GM20000 (cell line): Measurements from ENCODE around the gene AUP1.

ENCODE experiments used
- DNase-seq: peaks from one replicate; pipeline ENCODE4 v3.0.0; 2012; ENCODE audit warnings: low spot score
- CTCF ChIP-seq: IDR thresholded peaks from 2 replicates; pipeline ENCODE4 v1.5.1; 2012; ENCODE audit warnings: mild to moderate bottlenecking, control low read depth; ENCODE audit errors: extremely low read depth, missing control alignments

Gene AUP1

DNA sequence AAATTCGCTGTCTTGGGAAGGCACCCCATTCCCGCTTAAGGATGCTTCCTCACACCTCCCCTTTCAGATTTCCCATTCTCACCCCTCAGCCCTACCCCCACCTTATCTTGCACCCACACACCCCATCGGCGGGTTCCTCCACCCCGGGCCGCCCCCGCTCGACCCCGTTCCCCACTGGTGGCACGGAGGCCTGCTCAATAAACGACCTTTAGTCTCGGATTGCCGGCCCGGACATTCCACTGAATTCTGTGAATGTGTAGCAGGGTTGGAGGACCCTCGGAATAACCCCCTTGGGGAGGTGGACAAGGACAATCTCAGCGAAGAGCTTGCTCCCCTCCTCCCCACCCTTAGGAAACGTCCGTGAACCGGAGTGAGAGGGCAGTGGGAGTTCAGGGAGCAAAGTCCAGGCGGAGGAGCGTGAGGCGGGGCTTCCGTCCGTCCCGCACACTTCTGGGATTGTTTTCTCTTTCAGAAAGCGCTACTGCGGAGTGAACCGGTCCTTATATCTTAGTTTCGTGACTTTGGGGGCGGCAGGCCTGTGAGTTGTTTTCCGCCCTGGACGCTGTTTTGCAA lies 27.3 kb downstream of the AUP1 start:
- DNase-seq: peak; percentile 57
- TF ChIP-seq CTCF: no peak

DNA sequence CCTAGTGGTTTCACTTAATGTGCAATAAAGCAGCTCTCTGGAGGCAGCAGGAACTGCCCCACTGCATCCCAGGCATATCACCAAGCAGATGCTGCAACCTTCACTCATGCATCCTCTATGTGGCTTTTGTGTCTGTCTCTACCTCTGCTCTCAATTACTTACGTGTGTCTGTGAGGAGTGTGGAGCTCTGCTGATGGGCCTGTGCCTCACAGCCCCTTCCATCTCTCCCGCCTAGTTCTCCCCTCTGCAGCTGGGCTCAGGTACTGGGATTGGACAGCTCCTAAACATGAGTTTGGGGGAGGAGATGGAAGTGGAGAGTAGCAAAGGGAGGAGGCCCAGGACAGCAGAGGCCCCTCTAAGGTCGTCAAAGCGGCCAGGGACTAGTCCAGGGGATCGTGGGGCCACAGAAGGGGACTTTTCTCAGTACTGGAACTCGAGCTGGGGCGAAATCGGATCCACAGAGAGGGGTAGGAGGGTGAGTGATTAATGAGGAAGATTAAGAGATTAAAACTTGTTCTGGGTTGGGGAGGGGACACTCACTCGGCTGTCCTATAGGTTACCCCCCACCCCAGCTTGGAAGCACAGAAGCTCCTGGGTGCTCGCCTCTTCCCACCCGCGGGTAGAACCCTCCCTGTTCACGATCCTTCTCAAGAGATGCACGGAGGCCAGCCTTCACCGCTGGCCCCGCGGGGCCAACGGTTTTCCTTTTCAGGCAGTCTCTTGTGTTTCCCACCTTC lies 28.0 kb downstream of the AUP1 start:
- no peak for TF ChIP-seq CTCF
- peak; percentile 25 for DNase-seq

GRCh38 chr2:74500578-74500946 lies 28.9 kb downstream of the AUP1 start:
- TF ChIP-seq CTCF: no peak
- DNase-seq: no peak

- no peak for TF ChIP-seq CTCF
- DNase-seq: no peak
Measured at GRCh38 chr2:74499940-74500577, 29.4 kb downstream of the AUP1 start.

- no peak for TF ChIP-seq CTCF
- peak; percentile 41 for DNase-seq
Measured at GRCh38 chr2:74499267-74499939, 30.1 kb downstream of the AUP1 start, which contains the start of gene LBX2. LBX2 (minus strand) TSS chr2:74499603; CDS start chr2:74499537, 66 bp downstream.

DNA sequence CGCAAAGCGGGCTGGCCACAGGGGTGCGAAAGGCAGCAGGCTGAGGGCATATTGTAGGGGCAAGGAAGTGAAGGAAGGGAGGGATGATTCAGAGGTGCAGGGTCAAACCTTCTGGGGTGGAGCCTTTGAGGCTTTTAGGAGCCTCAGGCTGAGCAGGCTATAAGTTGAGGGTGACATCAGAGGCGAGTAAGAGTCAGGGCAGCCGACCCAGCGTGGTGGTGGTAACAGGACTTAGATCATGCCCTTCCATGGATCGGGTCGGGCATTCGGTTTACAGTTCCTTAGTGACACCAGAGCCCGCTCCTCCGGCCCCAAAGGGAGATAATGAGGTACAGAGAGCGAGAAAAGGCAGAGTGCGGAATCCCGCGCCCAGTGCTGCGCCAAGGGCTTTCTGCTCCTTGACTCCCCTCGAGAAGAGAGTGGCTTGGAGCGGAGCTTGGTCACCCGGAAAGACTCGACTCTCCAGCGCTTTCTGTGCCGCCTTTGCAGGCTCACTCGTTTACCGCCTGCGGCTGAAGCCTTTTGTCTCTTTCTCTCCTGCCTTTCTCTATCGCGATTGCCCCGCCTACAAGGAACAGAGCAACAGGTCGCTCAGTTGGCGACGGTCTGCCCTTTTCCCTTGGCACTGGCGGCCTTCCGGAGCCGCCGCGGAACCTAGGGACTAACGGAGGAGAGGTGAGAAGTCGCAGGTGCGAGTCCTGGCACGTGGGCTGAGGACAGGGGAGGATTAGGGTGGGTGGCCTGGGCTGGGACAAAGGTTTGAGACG lies 30.8 kb downstream of the AUP1 start:
- DNase-seq: peak; percentile 49
- TF ChIP-seq CTCF: no peak
